GM10266 (cell line): ENCODE measurements around the gene CCR2.
"Not testable (repeated sequence)": the region's sequence is repeated elsewhere in the genome, so short reads cannot be mapped to it uniquely, and the experiment has no call there.

Experiments
- DNase-seq: peaks from one replicate; pipeline ENCODE4 v3.0.0; 2012; ENCODE audit errors: extremely low spot score
- TF ChIP-seq, protein P1 (sequence below): IDR thresholded peaks from 2 replicates; pipeline ENCODE4 v1.5.1; 2012; ENCODE audit warnings: mild to moderate bottlenecking, low read depth; ENCODE audit not compliant: control insufficient read depth, insufficient read depth; ENCODE audit errors: missing control alignments

Gene CCR2

DNA sequence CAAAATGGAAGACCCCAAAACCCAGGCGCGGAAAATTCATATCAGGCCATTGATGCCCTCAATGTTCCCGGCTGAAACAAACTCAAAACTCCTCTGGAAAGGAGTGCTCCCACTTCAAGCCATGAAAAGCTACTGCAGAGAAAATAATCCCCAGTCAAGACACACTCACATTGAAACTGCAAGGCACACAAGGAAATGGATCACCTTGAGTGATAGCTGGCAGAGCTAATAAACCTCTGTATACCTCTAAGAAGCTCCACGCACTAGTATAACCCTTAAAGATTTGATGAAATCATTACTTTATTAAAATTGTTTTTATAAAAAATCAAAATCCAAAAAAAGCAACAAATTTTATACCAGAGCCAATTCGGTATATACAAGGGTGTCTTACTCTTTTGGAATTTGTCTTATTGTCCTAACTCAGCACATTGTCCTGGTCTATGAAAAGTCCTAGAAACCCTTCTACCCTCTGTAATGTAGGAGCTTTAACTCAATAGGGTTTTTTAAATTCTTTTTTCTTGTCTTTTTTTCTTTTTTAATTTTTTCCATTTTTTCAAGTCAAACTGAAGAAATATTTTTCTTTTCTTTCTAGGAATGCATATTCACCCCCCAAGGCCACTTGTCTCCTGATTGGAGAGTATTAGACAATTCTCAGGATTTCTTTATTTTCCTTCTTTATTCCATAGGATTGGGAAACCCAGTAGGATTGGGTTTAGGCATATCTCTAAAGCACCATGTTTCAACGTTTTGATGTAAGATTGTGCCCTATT, 44.5 kb downstream of the CCR2 start:
- no peak for DNase-seq
- TF ChIP-seq, protein P1, sequence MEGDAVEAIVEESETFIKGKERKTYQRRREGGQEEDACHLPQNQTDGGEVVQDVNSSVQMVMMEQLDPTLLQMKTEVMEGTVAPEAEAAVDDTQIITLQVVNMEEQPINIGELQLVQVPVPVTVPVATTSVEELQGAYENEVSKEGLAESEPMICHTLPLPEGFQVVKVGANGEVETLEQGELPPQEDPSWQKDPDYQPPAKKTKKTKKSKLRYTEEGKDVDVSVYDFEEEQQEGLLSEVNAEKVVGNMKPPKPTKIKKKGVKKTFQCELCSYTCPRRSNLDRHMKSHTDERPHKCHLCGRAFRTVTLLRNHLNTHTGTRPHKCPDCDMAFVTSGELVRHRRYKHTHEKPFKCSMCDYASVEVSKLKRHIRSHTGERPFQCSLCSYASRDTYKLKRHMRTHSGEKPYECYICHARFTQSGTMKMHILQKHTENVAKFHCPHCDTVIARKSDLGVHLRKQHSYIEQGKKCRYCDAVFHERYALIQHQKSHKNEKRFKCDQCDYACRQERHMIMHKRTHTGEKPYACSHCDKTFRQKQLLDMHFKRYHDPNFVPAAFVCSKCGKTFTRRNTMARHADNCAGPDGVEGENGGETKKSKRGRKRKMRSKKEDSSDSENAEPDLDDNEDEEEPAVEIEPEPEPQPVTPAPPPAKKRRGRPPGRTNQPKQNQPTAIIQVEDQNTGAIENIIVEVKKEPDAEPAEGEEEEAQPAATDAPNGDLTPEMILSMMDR = no peak

DNA sequence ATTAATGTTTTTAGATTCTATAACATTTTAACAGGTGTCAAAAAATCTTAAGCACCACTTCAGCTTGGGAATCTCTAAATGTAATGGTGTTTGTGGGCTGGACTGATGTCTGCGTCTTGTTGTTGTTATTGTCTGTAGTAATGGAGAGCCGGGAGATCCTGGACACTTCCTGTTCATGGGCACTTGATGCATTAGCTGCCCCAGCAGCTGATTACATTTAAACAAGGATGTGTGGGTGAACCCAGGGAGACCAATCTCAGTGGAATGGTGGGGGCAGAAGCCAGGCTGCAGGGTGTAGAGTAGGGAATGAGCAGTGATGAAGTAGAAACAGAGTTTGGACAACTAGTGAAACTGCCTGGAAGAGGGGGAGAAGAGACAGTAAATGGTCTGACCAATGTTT, 45.2 kb downstream of the CCR2 start:
- DNase-seq = no peak
- TF ChIP-seq, protein P1 = no peak

DNA sequence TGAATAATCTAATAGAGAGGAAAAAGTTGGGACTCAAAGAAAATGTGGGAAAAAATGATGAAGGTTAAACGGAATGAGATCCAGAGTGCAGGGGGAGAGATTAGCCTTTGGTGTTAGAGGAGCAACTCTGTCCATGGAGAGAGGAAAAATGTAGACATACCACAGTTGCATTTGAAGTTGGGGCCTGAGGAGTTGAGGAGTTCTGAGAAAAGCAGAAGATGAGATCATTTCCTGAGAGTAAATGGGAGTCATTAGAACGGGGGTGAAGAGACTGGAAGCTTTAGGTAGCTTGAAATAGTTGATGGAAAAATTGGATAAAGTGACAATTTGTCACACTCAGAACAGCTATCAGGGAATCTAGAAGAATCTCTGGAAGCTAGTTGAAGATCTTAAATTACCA, 45.6 kb downstream of the CCR2 start:
- DNase-seq = no peak
- TF ChIP-seq, protein P1 = no peak

- DNase-seq = no peak
- TF ChIP-seq, protein P1 = no peak
Observed at GRCh38 chr3:46400000-46400734, 46.3 kb downstream of the CCR2 start.

DNA sequence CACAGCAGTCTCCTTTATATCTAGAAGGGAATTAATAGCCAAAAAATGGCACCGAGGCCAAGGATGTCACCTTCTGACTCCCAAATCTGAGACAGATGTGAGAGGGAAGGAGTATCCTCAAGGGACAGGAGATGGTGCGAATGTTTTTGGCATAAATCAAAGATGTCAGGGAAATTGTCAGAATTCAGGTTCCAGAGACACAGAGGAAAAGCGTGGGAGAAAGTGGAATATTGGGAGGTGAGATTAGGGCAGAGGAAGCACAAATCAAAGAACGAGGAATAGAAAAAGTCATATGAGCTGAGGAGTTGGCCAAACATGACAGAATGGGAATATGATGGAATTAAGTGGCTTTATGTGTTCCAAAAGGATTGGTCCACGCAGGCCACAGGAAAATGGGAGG, 46.9 kb downstream of the CCR2 start:
- DNase-seq = no peak
- TF ChIP-seq, protein P1 = no peak

DNA sequence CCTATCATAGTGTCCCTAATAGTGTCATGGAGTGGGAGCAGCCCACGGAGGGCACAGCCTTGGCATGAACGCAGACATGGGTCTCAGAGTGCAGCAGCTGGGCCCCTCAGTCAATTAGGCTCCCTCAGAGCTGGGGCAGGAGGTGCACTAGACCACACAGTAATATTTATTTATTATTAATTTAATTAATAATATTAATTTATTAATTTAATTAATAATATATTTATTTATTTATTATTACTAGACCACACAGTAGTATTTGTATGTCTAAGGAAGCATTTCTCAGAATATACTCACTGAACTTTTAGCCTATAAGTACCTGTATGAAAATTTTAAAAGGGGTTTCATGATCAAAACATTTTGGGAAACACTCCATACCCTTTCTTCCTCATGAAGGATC, 47.7 kb downstream of the CCR2 start:
- TF ChIP-seq, protein P1 = no peak

GRCh38 chr3:46402902-46403301, 49.0 kb downstream of the CCR2 start:
- not testable (repeated sequence) for DNase-seq

More for the DNA sequence above, 47.7 kb downstream of the CCR2 start:
- DNase-seq = no peak
